DOHH2 (cell line): ENCODE measurements around the gene GABPB2.

Source experiments
- CTCF ChIP-seq: fragments of 200-600 bp; sonication (generic); IDR thresholded peaks from one replicate; pipeline ENCODE4 v1.5.1; 2014; ENCODE audit warnings: antibody characterized with exemption, mild to moderate bottlenecking, low read depth, low read length; ENCODE audit not compliant: poor library complexity, severe bottlenecking
- EZH2phosphoT487 ChIP-seq: fragments of 200-600 bp; sonication (generic); IDR thresholded peaks from 2 replicates; pipeline ENCODE4 v1.6.1; 2017; ENCODE audit warnings: borderline replicate concordance, mild to moderate bottlenecking, antibody characterized with exemption, low read length, moderate library complexity, mixed read lengths

GRCh38 chr1:151171190-151171589 lies 100.6 kb downstream of the GABPB2 start:
- TF ChIP-seq CTCF (no peak), EZH2phosphoT487 (no peak)
